ENCODE data around the gene DKKL1.

DNA sequence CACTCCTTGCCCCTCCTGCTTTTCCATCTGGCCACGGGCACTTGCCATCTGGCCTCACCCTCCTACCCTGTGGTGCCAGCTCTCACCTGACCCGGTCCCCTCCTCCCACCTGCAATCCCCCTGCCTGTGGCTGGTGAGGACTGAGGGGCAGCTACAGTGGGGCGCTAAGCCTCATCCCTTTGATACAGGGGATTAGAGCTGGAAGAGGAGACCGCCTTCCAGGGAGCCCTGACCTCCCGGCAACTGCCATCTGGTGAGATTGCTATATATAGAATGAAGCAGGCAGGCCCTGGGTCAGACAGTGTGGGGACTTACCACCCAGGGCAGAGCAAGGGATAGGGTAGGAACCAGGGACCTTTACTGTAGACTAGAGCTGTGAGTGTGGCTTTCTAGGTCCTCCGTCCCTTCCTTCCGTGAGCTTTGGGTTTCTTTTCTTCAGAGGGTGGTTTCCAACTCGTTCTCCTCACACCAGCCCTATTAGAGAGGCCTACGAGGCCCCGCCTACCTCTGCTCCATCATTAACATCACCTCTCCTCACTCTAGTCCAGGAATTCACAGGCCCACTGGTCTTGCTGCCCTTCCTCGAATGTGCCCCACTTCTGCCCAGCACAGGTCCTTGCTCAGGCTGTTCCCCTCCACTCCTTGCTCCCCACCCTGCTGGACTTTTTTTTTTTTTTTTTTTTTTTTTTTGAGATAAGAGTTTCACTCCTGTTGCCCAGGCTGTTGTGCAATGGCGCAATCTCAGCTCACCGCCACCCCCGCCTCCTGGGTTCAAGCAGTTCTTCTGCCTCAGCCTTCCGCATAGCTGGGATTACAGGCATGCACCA is 32.1 kb downstream of the DKKL1 start:
- no peak for TF ChIP-seq POLR2AphosphoS5 (IDR thresholded peaks at IDR 0.05; ENCODE audit: low read depth, low read length)
- TF ChIP-seq, protein P1, sequence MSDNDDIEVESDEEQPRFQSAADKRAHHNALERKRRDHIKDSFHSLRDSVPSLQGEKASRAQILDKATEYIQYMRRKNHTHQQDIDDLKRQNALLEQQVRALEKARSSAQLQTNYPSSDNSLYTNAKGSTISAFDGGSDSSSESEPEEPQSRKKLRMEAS (IDR thresholded peaks at IDR 0.05; ENCODE audit: low read depth), result no peak

Measured in SK-N-SH (cell line).